GM23338 (cell line): Measurements from ENCODE around the gene WDR62. TPM values are rescaled to one million over a fixed set of nuclear protein-coding genes. Genes with fewer than 3 reads are reported as not detected.

ENCODE experiments used
- ATAC-seq: fragments of 200-7000 bp; cut with Tn5 transposase; 3 replicates; pipeline ENCODE4 v1.9.1; 2020
- DNase-seq: peaks from one replicate; pipeline ENCODE4 v3.0.0-alpha.2; 2015; ENCODE audit warnings: low spot score
- H2AFZ ChIP-seq: fragments of 200-600 bp; sonication (generic); 2 replicates; pipeline ENCODE4 v1.8.0; 2016; ENCODE audit warnings: antibody characterized with exemption, mild to moderate bottlenecking, moderate library complexity
- H3F3A ChIP-seq: fragments of 200-600 bp; sonication (generic); replicated peaks from 2 replicates; pipeline ENCODE4 v1.8.0; 2017; ENCODE audit warnings: antibody characterized with exemption, mixed run types, low read depth
- H3K27ac ChIP-seq: fragments of 200-600 bp; sonication (generic); 2 replicates; pipeline ENCODE4 v1.6.1; 2016; ENCODE audit warnings: low read depth
- H3K27me3 ChIP-seq: fragments of 200-600 bp; sonication (generic); 2 replicates; pipeline ENCODE4 v1.8.0; 2016; ENCODE audit warnings: mild to moderate bottlenecking, mixed run types, moderate library complexity; ENCODE audit not compliant: insufficient read depth
- H3K36me3 ChIP-seq: fragments of 200-600 bp; sonication (generic); 2 replicates; pipeline ENCODE4 v1.8.0; 2016; ENCODE audit warnings: mild to moderate bottlenecking; ENCODE audit not compliant: insufficient read depth
- H3K4me1 ChIP-seq: fragments of 200-600 bp; sonication (generic); 2 replicates; pipeline ENCODE4 v1.8.0; 2016; ENCODE audit warnings: mild to moderate bottlenecking, moderate library complexity; ENCODE audit not compliant: insufficient read depth
- H3K4me2 ChIP-seq: fragments of 200-600 bp; sonication (generic); 2 replicates; pipeline ENCODE4 v1.7.1; 2017; ENCODE audit warnings: mixed run types
- H3K4me3 ChIP-seq: fragments of 200-600 bp; sonication (generic); 2 replicates; pipeline ENCODE4 v1.6.1; 2016; ENCODE audit warnings: mixed run types
- H3K79me2 ChIP-seq: fragments of 200-600 bp; sonication (generic); replicated peaks from 2 replicates; pipeline ENCODE4 v1.8.0; 2017; ENCODE audit warnings: mild to moderate bottlenecking; ENCODE audit not compliant: insufficient read depth
- H3K9me2 ChIP-seq: fragments of 200-600 bp; sonication (generic); 2 replicates; pipeline ENCODE4 v1.8.0; 2017; ENCODE audit not compliant: insufficient read depth
- H4K20me1 ChIP-seq: fragments of 200-600 bp; sonication (generic); replicated peaks from 2 replicates; pipeline ENCODE4 v1.8.0; 2017; ENCODE audit warnings: mild to moderate bottlenecking; ENCODE audit not compliant: insufficient read depth
- H3K27ac Mint-ChIP-seq: 2 replicates; pipeline ENCODE4 v1.8.0; 2020; ENCODE audit warnings: inconsistent platforms, mild to moderate bottlenecking, moderate library complexity, mixed read lengths
- H3K27me3 Mint-ChIP-seq: 3 replicates; pipeline ENCODE4 v1.8.0; 2022; ENCODE audit warnings: low read depth, mild to moderate bottlenecking, moderate library complexity, mixed read lengths, inconsistent platforms; ENCODE audit not compliant: insufficient read depth, poor library complexity
- H3K36me3 Mint-ChIP-seq: 3 replicates; pipeline ENCODE4 v1.8.0; 2021; ENCODE audit warnings: low read depth, mild to moderate bottlenecking, inconsistent platforms, moderate library complexity, mixed read lengths
- H3K4me1 Mint-ChIP-seq: 3 replicates; pipeline ENCODE4 v1.8.0; 2020; ENCODE audit warnings: mild to moderate bottlenecking, inconsistent platforms, mixed read lengths
- H3K4me3 Mint-ChIP-seq: 3 replicates; pipeline ENCODE4 v1.8.0; 2021; ENCODE audit warnings: moderate library complexity, mild to moderate bottlenecking, inconsistent platforms, mixed read lengths
- H3K9me3 Mint-ChIP-seq: 3 replicates; pipeline ENCODE4 v1.8.0; 2020; ENCODE audit warnings: moderate library complexity, mild to moderate bottlenecking, inconsistent platforms, mixed read lengths
- CREB1 ChIP-seq: fragments of 250-450 bp; sonication (Bioruptor Pico); IDR thresholded peaks from 2 replicates; pipeline ENCODE4 v1.5.0; 2020; ENCODE audit warnings: low read depth, mild to moderate bottlenecking, moderate library complexity
- EZH2 ChIP-seq: fragments of 200-600 bp; sonication (generic); IDR thresholded peaks from one replicate; pipeline ENCODE4 v1.8.0; 2017; ENCODE audit warnings: antibody characterized with exemption, mild to moderate bottlenecking, low read depth; ENCODE audit not compliant: unreplicated experiment
- EZH2phosphoT487 ChIP-seq: fragments of 200-600 bp; sonication (generic); IDR thresholded peaks from one replicate; pipeline ENCODE4 v1.8.1; 2018; ENCODE audit warnings: antibody characterized with exemption; ENCODE audit not compliant: unreplicated experiment
- JUNB ChIP-seq: IDR thresholded peaks from one replicate; pipeline ENCODE4 v1.6.1; 2016; ENCODE audit warnings: antibody characterized with exemption; ENCODE audit not compliant: unreplicated experiment
- STAT1 ChIP-seq: IDR thresholded peaks from one replicate; pipeline ENCODE4 v1.6.1; 2016; ENCODE audit warnings: antibody characterized with exemption; ENCODE audit not compliant: unreplicated experiment
- ZNF114 ChIP-seq: fragments of 250-450 bp; sonication (Bioruptor Pico); IDR thresholded peaks from 2 replicates; pipeline ENCODE4 v1.5.0; 2020; ENCODE audit warnings: mild to moderate bottlenecking, moderate library complexity
- polyA plus RNA-seq: library from polyadenylated mRNA; unstranded; fragments of >200 nt; fragmentation: Nextera tagmentation; extraction: Ambion mirVana; gene quantifications from 2 replicates; pipeline ENCODE4 v1.2.1, GENCODE V29; 2016
- total RNA-seq: library from RNA; depleted of rRNA; stranded (reverse); fragments of >200 nt; shearing (Covaris generic); gene quantifications from 2 replicates; pipeline ENCODE4 v1.2.3, GENCODE V29; 2014
- TF ChIP-seq, protein P1 (sequence below): IDR thresholded peaks from 2 replicates; pipeline ENCODE4 v1.6.1; 2016; ENCODE audit warnings: antibody characterized with exemption
- TF ChIP-seq, protein P2 (sequence below), 2 experiments: fragments of 200-600 bp in 1 of 2; sonication (generic) in 1 of 2; conservative IDR thresholded peaks; 2 replicates each; pipeline versions ENCODE4 v1.5.1 to v1.6.1; 2016 to 2017; ENCODE audit warnings: antibody characterized with exemption in 2 of 2, low read depth in 2 of 2, mild to moderate bottlenecking in 2 of 2, moderate library complexity in 1 of 2
- TF ChIP-seq, protein P3 (sequence below): IDR thresholded peaks from one replicate; pipeline ENCODE4 v1.6.1; 2018; ENCODE audit warnings: antibody characterized with exemption; ENCODE audit not compliant: unreplicated experiment
- TF ChIP-seq, protein P4 (sequence below): fragments of 250-450 bp; sonication (Bioruptor Pico); IDR thresholded peaks from 2 replicates; pipeline ENCODE4 v1.5.0; 2020; ENCODE audit warnings: mild to moderate bottlenecking, moderate library complexity

The WDR62 gene
- total and polyA plus RNA-seq, 2 experiments from 2014 or later: 14.1 to 45.4 TPM

DNA sequence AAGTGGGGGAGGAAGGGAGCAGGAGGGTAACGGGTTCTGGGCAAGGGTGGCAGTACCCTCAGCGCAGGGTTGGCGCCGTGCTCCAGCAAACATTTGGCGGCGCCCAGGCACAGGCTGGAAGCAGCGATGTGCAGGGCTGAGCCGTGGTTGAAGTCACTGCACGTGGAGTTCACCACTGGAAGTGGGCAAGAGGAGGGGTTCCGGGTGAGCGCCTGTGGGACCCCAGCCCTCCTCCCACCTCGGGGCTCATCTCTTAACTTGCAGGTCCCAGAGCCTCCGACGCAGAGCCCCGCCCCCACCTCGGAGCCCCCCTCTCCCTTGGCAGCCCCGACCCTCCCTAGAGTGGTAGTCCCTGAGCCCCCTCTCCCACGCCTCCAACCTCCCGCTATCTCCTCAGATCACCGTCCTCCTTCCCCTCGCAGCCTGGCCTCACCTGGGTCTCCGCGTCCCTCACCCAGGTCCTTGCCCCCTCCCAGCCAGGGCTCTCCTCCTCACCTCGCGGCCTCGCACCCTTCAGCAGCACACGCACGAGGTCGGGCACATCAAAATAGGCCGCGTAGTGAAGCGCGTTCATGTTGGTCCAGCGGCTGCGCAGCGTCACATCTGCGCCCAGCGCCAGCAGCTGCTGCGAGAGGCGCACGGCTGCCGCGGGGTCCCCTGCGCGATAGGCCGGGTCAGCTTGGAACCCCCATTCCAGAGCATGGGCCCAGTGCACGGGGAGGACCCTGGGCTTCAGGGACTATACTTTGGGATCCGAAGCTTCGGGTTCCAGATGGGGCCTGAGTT lies 28.4 kb upstream of the WDR62 start:
- H3K36me3 ChIP-seq: no peaks in the 10 kb centered on the region; the same call in 1 of the 2 replicates

More for the DNA sequence above, 28.4 kb upstream of the WDR62 start:
- Histone ChIP-seq H2AFZ (no peak overlapping the region), H4K20me1 (peaks cover 6% of the 10 kb centered on the region), H3K27ac (no peak overlapping the region), H3K4me2 (no peak overlapping the region), H3K4me1 (no peaks in the 10 kb centered on the region), H3F3A (0 out of 2 replicates have a peak, but pooled peaks cover 2% of the 10 kb centered on the region), H3K27me3 (no peaks in the 10 kb centered on the region), H3K4me3 (no peak overlapping the region), H3K9me2 (no peaks in the 10 kb centered on the region), H3K79me2 (no peaks in the 10 kb centered on the region)
- peaks cover 2% of the 10 kb centered on the region for H3K27me3 Mint-ChIP-seq
- no peak for DNase-seq
- H3K9me3 Mint-ChIP-seq: no peaks in the 10 kb centered on the region
- no peaks in the 10 kb centered on the region for H3K4me1 Mint-ChIP-seq
- H3K27ac Mint-ChIP-seq: no peak overlapping the region
- H3K36me3 Mint-ChIP-seq: peaks cover 13% of the 10 kb centered on the region
- ATAC-seq: no peak
- TF ChIP-seq, protein P1, sequence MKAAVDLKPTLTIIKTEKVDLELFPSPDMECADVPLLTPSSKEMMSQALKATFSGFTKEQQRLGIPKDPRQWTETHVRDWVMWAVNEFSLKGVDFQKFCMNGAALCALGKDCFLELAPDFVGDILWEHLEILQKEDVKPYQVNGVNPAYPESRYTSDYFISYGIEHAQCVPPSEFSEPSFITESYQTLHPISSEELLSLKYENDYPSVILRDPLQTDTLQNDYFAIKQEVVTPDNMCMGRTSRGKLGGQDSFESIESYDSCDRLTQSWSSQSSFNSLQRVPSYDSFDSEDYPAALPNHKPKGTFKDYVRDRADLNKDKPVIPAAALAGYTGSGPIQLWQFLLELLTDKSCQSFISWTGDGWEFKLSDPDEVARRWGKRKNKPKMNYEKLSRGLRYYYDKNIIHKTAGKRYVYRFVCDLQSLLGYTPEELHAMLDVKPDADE: no peak
- TF ChIP-seq, protein P2, sequence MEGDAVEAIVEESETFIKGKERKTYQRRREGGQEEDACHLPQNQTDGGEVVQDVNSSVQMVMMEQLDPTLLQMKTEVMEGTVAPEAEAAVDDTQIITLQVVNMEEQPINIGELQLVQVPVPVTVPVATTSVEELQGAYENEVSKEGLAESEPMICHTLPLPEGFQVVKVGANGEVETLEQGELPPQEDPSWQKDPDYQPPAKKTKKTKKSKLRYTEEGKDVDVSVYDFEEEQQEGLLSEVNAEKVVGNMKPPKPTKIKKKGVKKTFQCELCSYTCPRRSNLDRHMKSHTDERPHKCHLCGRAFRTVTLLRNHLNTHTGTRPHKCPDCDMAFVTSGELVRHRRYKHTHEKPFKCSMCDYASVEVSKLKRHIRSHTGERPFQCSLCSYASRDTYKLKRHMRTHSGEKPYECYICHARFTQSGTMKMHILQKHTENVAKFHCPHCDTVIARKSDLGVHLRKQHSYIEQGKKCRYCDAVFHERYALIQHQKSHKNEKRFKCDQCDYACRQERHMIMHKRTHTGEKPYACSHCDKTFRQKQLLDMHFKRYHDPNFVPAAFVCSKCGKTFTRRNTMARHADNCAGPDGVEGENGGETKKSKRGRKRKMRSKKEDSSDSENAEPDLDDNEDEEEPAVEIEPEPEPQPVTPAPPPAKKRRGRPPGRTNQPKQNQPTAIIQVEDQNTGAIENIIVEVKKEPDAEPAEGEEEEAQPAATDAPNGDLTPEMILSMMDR (conservative IDR thresholded peaks at IDR 0.05; ENCODE audit: low read depth in 2 of 2): no peak
- TF ChIP-seq ZNF114 (CRISPR knock-in tag) (no peak), STAT1 (no peak), JUNB (no peak), CREB1 (CRISPR knock-in tag) (no peak), EZH2 (no peak), EZH2phosphoT487 (no peak)
- TF ChIP-seq, protein P3, sequence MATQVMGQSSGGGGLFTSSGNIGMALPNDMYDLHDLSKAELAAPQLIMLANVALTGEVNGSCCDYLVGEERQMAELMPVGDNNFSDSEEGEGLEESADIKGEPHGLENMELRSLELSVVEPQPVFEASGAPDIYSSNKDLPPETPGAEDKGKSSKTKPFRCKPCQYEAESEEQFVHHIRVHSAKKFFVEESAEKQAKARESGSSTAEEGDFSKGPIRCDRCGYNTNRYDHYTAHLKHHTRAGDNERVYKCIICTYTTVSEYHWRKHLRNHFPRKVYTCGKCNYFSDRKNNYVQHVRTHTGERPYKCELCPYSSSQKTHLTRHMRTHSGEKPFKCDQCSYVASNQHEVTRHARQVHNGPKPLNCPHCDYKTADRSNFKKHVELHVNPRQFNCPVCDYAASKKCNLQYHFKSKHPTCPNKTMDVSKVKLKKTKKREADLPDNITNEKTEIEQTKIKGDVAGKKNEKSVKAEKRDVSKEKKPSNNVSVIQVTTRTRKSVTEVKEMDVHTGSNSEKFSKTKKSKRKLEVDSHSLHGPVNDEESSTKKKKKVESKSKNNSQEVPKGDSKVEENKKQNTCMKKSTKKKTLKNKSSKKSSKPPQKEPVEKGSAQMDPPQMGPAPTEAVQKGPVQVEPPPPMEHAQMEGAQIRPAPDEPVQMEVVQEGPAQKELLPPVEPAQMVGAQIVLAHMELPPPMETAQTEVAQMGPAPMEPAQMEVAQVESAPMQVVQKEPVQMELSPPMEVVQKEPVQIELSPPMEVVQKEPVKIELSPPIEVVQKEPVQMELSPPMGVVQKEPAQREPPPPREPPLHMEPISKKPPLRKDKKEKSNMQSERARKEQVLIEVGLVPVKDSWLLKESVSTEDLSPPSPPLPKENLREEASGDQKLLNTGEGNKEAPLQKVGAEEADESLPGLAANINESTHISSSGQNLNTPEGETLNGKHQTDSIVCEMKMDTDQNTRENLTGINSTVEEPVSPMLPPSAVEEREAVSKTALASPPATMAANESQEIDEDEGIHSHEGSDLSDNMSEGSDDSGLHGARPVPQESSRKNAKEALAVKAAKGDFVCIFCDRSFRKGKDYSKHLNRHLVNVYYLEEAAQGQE: no peak
- TF ChIP-seq, protein P4, sequence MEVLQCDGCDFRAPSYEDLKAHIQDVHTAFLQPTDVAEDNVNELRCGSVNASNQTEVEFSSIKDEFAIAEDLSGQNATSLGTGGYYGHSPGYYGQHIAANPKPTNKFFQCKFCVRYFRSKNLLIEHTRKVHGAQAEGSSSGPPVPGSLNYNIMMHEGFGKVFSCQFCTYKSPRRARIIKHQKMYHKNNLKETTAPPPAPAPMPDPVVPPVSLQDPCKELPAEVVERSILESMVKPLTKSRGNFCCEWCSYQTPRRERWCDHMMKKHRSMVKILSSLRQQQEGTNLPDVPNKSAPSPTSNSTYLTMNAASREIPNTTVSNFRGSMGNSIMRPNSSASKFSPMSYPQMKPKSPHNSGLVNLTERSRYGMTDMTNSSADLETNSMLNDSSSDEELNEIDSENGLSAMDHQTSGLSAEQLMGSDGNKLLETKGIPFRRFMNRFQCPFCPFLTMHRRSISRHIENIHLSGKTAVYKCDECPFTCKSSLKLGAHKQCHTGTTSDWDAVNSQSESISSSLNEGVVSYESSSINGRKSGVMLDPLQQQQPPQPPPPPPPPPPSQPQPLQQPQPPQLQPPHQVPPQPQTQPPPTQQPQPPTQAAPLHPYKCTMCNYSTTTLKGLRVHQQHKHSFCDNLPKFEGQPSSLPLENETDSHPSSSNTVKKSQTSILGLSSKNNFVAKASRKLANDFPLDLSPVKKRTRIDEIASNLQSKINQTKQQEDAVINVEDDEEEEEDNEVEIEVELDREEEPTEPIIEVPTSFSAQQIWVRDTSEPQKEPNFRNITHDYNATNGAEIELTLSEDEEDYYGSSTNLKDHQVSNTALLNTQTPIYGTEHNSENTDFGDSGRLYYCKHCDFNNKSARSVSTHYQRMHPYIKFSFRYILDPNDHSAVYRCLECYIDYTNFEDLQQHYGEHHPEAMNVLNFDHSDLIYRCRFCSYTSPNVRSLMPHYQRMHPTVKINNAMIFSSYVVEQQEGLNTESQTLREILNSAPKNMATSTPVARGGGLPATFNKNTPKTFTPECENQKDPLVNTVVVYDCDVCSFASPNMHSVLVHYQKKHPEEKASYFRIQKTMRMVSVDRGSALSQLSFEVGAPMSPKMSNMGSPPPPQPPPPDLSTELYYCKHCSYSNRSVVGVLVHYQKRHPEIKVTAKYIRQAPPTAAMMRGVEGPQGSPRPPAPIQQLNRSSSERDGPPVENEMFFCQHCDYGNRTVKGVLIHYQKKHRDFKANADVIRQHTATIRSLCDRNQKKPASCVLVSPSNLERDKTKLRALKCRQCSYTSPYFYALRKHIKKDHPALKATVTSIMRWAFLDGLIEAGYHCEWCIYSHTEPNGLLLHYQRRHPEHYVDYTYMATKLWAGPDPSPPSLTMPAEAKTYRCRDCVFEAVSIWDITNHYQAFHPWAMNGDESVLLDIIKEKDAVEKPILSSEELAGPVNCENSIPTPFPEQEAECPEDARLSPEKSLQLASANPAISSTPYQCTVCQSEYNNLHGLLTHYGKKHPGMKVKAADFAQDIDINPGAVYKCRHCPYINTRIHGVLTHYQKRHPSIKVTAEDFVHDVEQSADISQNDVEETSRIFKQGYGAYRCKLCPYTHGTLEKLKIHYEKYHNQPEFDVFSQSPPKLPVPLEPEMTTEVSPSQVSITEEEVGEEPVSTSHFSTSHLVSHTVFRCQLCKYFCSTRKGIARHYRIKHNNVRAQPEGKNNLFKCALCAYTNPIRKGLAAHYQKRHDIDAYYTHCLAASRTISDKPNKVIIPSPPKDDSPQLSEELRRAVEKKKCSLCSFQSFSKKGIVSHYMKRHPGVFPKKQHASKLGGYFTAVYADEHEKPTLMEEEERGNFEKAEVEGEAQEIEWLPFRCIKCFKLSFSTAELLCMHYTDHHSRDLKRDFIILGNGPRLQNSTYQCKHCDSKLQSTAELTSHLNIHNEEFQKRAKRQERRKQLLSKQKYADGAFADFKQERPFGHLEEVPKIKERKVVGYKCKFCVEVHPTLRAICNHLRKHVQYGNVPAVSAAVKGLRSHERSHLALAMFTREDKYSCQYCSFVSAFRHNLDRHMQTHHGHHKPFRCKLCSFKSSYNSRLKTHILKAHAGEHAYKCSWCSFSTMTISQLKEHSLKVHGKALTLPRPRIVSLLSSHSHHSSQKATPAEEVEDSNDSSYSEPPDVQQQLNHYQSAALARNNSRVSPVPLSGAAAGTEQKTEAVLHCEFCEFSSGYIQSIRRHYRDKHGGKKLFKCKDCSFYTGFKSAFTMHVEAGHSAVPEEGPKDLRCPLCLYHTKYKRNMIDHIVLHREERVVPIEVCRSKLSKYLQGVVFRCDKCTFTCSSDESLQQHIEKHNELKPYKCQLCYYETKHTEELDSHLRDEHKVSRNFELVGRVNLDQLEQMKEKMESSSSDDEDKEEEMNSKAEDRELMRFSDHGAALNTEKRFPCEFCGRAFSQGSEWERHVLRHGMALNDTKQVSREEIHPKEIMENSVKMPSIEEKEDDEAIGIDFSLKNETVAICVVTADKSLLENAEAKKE: no peak
- no peak overlapping the region for H3K4me3 Mint-ChIP-seq
